Kidney (tissue), 14 donors: ENCODE results near the gene POU2F2. TPM values are rescaled to one million over a fixed set of nuclear protein-coding genes. Genes with fewer than 3 reads are reported as not detected.

Experiments used
- DNase-seq, 5 donors: peaks; one replicate each; pipeline ENCODE4 v3.0.0-alpha.2; 2013 to 2020
- FAIRE-seq: peaks from 2 replicates; lab custom pipeline; 2012; peaks lifted over from hg19 to GRCh38; lab: Jason Lieb, UNC
- H3K27ac ChIP-seq, 2 donors: one replicate each; pipeline ENCODE4 v1.7.0; 2013; ENCODE audit warnings: low read depth in 2 of 2, low read length in 2 of 2, inconsistent platforms in 1 of 2
- H3K27me3 ChIP-seq: one replicate; pipeline ENCODE4 v1.7.1; 2013; ENCODE audit warnings: low read length, inconsistent platforms; ENCODE audit not compliant: control insufficient read depth, insufficient read depth
- H3K36me3 ChIP-seq, 3 donors: one replicate each; pipeline versions ENCODE4 v1.7.0 to v1.7.1; 2013; ENCODE audit warnings: low read length in 3 of 3, control low read depth in 1 of 3, inconsistent platforms in 1 of 3; ENCODE audit not compliant: insufficient read depth in 3 of 3, control insufficient read depth in 2 of 3
- H3K4me1 ChIP-seq, 3 donors: one replicate each; pipeline versions ENCODE4 v1.7.0 to v1.7.1; 2013; ENCODE audit warnings: low read length in 3 of 3, inconsistent platforms in 1 of 3, low read depth in 1 of 3; ENCODE audit not compliant: control insufficient read depth in 2 of 3, insufficient read depth in 2 of 3
- H3K4me3 ChIP-seq, 3 donors: one replicate each; pipeline versions ENCODE4 v1.7.0 to v1.8.1; 2013; ENCODE audit warnings: low read length in 3 of 3, control low read depth in 1 of 3, inconsistent platforms in 1 of 3
- H3K9ac ChIP-seq, 3 donors: one replicate each; pipeline versions ENCODE4 v1.7.0 to v1.7.1; 2013; ENCODE audit warnings: low read length in 3 of 3, control low read depth in 1 of 3, inconsistent platforms in 1 of 3
- H3K9me3 ChIP-seq, 3 donors: one replicate each; pipeline versions ENCODE4 v1.7.0 to v1.7.1; 2013; ENCODE audit warnings: low read length in 3 of 3, control low read depth in 1 of 3, inconsistent platforms in 1 of 3; ENCODE audit not compliant: control insufficient read depth in 2 of 3, insufficient read depth in 1 of 3
- intact Hi-C: fragments of 100-400 bp; cut with DNase I; formaldehyde crosslinking; loops from one replicate; pipeline ENCODE4 v1.11.1; 2022
- polyA plus RNA-seq: library from polyadenylated mRNA; stranded (reverse); fragments of 350-450 nt; fragmentation: Illumina TruSeq; extraction: RNeasy Lipid Tissue Mini Kit (QIAGEN cat#74804); gene quantifications from one replicate; pipeline ENCODE4 v1.2.3, GENCODE V29; 2014; ENCODE audit warnings: low read depth, low replicate concordance; ENCODE audit not compliant: insufficient read depth
- total RNA-seq: library from RNA; stranded (reverse); fragmentation: NEBNext Ultra II Directional; extraction: Animal tissue kit (Norgen Biotek cat#: 25700); gene quantifications from one replicate; pipeline ENCODE4 v1.2.1, GENCODE V29; 2021
- TF ChIP-seq, protein P1 (sequence below): IDR thresholded peaks from 3 replicates; pipeline ENCODE4 v1.5.1; 2012; ENCODE audit warnings: mild to moderate bottlenecking, moderate library complexity, borderline replicate concordance; ENCODE audit not compliant: insufficient read depth; ENCODE audit errors: extremely low read depth
- donor health status: control.
- donor health status: control.
- donor health status: control.
- donor health status: control.
- donor health status: control.
- donor health status: DM: yes; HTN: yes; CAD: no.
- donor health status: Normal renal cell carcinoma (clear cell type).

The POU2F2 gene
- total and polyA plus RNA-seq, 2 donors from 2014 or later: 1.3 to 9.8 TPM

DNA sequence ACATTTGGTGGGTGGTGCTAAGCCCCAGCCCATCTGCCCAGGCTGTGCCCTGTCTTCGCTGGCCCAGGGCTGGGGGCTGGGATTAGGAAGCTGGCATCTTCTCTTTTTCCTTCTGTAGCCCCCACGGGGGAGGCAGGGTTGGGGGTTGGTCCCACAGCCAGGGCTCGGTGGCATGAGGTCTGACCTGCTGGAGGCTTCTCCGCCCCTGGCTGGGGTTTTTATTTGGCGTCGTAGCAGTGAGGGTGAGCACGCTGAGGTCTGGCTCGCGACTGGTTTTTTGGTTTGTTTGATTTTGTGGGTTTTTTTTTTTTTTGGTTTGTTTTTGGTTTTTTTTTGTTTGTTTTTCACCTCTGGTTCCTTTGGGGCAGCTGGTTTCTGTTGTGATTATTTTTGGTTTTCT lies 41.6 kb downstream of the POU2F2 start:
- Histone ChIP-seq H3K4me1 (no peaks in the 10 kb centered on the region), H3K27ac (no peak overlapping the region), H3K36me3 (no peaks in the 10 kb centered on the region), H3K9me3 (no peaks in the 10 kb centered on the region), H3K4me3 (no peak overlapping the region), H3K9ac (no peak overlapping the region), H3K27me3 (no peaks in the 10 kb centered on the region)
- FAIRE-seq (no peak), DNase-seq (no peak)
- TF ChIP-seq, protein P1, sequence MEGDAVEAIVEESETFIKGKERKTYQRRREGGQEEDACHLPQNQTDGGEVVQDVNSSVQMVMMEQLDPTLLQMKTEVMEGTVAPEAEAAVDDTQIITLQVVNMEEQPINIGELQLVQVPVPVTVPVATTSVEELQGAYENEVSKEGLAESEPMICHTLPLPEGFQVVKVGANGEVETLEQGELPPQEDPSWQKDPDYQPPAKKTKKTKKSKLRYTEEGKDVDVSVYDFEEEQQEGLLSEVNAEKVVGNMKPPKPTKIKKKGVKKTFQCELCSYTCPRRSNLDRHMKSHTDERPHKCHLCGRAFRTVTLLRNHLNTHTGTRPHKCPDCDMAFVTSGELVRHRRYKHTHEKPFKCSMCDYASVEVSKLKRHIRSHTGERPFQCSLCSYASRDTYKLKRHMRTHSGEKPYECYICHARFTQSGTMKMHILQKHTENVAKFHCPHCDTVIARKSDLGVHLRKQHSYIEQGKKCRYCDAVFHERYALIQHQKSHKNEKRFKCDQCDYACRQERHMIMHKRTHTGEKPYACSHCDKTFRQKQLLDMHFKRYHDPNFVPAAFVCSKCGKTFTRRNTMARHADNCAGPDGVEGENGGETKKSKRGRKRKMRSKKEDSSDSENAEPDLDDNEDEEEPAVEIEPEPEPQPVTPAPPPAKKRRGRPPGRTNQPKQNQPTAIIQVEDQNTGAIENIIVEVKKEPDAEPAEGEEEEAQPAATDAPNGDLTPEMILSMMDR: no peak
- intact Hi-C loops: no loop called here

DNA sequence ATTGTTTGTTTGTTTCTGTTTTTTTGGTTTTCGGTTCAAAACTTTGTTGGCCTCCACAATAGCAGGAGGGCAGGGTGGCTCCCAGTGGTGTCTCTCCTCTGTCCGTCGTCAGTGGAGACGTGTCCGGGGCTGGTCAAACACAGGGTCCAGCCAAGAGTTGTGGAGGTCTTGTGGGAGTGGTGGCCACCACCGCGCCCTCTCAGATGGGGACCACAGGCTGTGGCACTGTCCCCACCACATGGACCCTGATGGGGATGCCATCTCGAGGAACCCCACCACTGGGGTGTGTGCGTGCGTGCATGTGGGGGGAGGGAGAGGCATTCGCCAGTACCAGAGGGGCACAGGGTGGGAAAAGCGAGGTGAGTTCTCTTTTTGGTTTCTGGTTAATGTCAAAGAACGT lies 42.5 kb downstream of the POU2F2 start:
- TF ChIP-seq, protein P1: no peak
- intact Hi-C loops: no loop called here
- Histone ChIP-seq H3K9me3 (no peaks in the 10 kb centered on the region), H3K27me3 (no peaks in the 10 kb centered on the region), H3K27ac (no peak overlapping the region), H3K36me3 (no peaks in the 10 kb centered on the region), H3K4me3 (no peak overlapping the region), H3K9ac (no peak overlapping the region), H3K4me1 (no peaks in the 10 kb centered on the region)
- DNase-seq (no peak), FAIRE-seq (no peak)

DNA sequence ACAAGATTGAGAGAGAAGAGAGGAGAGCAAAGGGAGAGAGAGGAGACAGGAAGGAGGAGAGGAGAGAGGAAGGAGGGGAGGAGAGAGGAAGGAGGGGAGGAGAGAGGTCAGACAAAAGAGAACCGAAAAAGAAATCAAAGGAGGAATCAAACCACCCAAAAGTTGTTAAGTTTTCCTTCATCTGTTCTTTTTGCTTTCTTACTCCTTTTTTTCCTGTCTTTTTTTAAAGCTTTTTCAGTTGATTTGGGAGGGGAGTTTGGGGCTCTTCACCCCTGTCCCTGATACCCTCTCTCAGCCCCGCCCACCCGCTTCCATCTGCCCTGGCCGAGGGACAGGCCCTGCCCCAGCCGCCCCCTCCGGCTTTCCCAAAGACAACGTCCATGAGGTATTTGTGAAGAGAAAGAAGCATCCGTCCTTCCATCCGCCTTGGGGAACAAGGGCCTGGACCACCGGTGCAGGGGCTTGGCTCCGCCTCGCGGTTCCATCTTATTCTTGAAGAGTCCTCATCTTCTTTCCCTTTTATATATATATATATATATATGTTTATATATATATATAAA lies 43.0 kb downstream of the POU2F2 start:
- Histone ChIP-seq H3K9me3 (no peaks in the 10 kb centered on the region), H3K36me3 (no peaks in the 10 kb centered on the region), H3K9ac (no peak overlapping the region), H3K4me1 (no peaks in the 10 kb centered on the region), H3K4me3 (no peak overlapping the region), H3K27me3 (no peaks in the 10 kb centered on the region), H3K27ac (no peak overlapping the region)
- intact Hi-C loops: no loop called here
- FAIRE-seq (no peak), DNase-seq (no peak)
- TF ChIP-seq, protein P1: no peak

DNA sequence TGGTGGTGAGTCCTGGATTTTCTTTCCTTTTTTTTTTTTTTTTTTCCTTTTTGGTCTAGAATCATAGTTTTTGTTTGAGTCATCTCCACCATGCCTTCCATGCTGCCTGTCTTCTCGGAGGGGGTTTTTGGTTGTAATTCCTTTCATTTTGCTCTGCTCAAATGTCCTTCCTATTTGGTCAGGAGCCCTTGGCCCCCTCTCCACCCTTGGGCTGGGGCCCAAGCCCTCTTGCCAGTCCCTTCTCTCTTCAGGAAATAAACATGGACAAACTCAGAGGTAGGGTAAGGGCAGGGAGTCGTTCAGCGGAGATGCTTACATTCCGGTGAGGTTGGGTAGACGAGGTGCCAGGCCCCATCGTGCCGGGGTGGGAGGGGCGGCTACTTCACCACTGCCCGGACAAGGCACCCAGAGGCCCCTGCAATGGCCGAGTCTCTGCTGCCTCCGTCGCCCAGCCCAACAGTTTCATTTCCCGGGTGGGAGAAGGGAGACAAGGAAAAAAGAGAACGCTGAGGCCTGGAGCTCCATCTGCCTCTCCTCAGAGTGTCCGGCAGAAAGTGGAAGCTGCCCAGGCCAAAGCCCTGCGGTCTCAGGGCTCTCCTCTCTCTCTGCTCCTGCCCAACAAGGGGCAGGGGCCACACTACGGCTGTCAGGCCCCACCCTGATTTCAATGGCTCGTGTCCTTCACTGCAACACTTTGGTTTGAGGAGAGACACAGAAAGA lies 43.6 kb downstream of the POU2F2 start:
- Histone ChIP-seq H3K9ac (no peak overlapping the region), H3K4me3 (no peak overlapping the region), H3K36me3 (no peaks in the 10 kb centered on the region), H3K4me1 (no peaks in the 10 kb centered on the region), H3K27ac (no peak overlapping the region), H3K27me3 (no peaks in the 10 kb centered on the region), H3K9me3 (no peaks in the 10 kb centered on the region)
- DNase-seq: no peak
- no peak for FAIRE-seq
- TF ChIP-seq, protein P1: no peak
- intact Hi-C loops: no loop called here
